WERI-Rb-1 (cell line): ENCODE results near the gene GLT6D1.

ENCODE experiments used
- DNase-seq: peaks from one replicate; pipeline ENCODE4 v3.0.0-alpha.2; 2020
- H3K27ac ChIP-seq: fragments of 250-450 bp; sonication (Bioruptor Pico); 2 replicates; pipeline ENCODE4 v1.5.1; 2020; ENCODE audit warnings: mild to moderate bottlenecking, moderate library complexity
- H3K27me3 ChIP-seq: fragments of 250-450 bp; sonication (Bioruptor Pico); 2 replicates; pipeline ENCODE4 v1.5.1; 2021; ENCODE audit warnings: mild to moderate bottlenecking, low read depth, moderate library complexity; ENCODE audit not compliant: insufficient read depth, severe bottlenecking
- H3K36me3 ChIP-seq: fragments of 250-450 bp; sonication (Bioruptor Pico); 2 replicates; pipeline ENCODE4 v1.5.1; 2020; ENCODE audit warnings: mild to moderate bottlenecking, moderate library complexity
- H3K4me3 ChIP-seq: 2 replicates; pipeline ENCODE4 v1.5.1; 2011; ENCODE audit warnings: low read depth, mild to moderate bottlenecking, control low read depth, low read length
- H3K9me3 ChIP-seq: fragments of 250-450 bp; sonication (Bioruptor Pico); 2 replicates; pipeline ENCODE4 v1.5.1; 2021; ENCODE audit warnings: mild to moderate bottlenecking, moderate library complexity; ENCODE audit not compliant: severe bottlenecking
- TF ChIP-seq, protein P1 (sequence below): IDR thresholded peaks from 2 replicates; pipeline ENCODE4 v1.5.1; 2011; ENCODE audit warnings: low read depth, mild to moderate bottlenecking, control low read depth, inconsistent platforms, low read length

The GLT6D1 gene

DNA sequence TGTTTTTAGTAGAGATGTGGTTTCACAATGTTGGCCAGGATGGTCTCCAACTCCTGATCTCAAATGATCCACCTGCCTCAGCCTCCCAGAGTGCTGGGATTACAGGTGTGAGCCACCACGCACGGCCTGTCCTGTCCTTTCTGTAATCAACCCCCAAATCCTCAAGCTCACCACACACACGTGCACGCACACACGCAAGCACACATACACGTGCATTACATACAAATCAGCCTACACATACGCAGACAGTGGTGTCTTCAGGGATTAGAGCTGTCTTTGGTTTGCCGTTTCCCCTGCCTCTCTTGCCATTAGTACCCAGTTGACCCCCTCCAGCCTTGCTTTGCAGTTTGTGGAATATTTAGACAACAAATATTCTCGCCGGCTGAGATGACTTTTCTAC is 6.5 kb downstream of the GLT6D1 start:
- H3K27me3 ChIP-seq: no peaks in the 10 kb centered on the region
- TF ChIP-seq, protein P1, sequence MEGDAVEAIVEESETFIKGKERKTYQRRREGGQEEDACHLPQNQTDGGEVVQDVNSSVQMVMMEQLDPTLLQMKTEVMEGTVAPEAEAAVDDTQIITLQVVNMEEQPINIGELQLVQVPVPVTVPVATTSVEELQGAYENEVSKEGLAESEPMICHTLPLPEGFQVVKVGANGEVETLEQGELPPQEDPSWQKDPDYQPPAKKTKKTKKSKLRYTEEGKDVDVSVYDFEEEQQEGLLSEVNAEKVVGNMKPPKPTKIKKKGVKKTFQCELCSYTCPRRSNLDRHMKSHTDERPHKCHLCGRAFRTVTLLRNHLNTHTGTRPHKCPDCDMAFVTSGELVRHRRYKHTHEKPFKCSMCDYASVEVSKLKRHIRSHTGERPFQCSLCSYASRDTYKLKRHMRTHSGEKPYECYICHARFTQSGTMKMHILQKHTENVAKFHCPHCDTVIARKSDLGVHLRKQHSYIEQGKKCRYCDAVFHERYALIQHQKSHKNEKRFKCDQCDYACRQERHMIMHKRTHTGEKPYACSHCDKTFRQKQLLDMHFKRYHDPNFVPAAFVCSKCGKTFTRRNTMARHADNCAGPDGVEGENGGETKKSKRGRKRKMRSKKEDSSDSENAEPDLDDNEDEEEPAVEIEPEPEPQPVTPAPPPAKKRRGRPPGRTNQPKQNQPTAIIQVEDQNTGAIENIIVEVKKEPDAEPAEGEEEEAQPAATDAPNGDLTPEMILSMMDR: no peak

DNA sequence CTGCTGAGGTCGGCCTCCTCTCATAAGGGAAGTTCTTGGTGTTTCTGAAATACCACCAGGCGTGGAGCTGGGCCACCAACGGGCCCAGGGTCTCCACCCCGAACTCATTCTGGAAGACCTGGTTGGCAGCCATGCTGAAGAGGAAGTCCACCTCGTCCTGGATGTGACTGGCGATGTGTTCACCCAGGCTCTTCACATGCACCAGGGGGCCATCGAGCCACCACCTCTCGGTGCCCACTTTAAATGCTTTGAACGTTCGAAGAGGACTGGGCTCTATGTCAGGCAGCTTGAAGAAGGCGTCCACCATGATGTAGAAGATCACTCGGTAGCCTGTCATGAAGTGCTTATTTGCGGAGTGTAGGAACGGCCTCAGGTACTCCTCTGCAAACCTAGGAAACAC is 15.1 kb downstream of the GLT6D1 start:
- TF ChIP-seq, protein P1: no peak
- no peaks in the 10 kb centered on the region for H3K9me3 ChIP-seq
- H3K27ac ChIP-seq: no peak overlapping the region
- H3K27me3 ChIP-seq: no peaks in the 10 kb centered on the region
- H3K4me3 ChIP-seq: no peak overlapping the region
- no peak for DNase-seq
- H3K36me3 ChIP-seq: no peaks in the 10 kb centered on the region

More for the DNA sequence above, 6.5 kb downstream of the GLT6D1 start:
- Histone ChIP-seq H3K4me3 (no peak overlapping the region), H3K27ac (no peak overlapping the region), H3K36me3 (no peaks in the 10 kb centered on the region), H3K9me3 (peaks cover 3% of the 10 kb centered on the region)
- DNase-seq: no peak

DNA sequence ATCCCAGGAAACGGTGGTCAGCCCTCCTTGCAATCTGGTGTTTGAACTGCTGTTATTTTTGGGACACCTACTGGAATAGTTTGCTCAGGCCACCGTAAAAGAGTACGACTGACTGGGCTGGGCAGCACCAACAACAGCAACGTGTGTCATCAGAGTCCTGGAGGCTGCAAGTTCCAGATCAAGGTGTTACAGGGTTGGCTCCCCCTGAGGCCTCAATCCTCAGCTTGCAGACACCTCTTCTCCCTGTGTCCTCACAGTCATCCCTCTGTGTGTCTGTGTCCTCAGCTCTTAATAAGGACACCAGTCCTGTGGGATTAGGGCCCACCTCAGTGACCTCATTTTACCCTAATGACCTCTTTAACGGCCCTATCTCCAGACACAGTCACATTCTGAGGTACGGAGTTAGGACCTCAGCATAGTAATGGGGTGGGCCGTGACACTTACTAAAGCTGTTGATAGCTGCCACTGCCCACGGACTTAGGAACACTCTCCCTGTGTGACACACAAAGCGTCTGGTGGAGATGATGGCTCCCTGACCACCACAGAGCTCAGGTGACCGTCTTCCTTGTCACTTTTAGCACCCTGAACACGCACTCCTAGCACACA is 16.8 kb downstream of the GLT6D1 start:
- Histone ChIP-seq H3K4me3 (no peak overlapping the region), H3K36me3 (no peaks in the 10 kb centered on the region), H3K27me3 (no peaks in the 10 kb centered on the region), H3K9me3 (no peaks in the 10 kb centered on the region), H3K27ac (peak overlapping the region; percentile 26; the same call in 1 of the 2 replicates)
- TF ChIP-seq, protein P1: no peak
- peak; percentile 39 for DNase-seq

DNA sequence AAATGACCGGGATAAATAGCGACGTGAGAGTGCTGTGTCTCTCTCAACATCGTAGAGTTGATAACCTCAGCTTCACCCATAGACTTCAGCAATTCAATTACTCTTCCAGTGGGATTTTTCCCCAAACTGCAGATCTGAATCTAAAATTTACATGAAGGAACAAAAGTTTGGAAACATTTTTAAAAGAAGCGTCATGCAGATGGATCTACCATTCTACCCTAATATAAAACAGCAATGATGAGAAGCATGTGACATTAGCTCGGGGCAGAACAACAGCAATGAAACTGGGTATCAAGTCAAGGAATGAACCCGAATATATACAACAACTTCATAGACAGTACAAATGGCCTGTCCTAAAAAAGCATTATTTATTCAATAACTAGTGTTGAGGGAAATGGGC is 18.8 kb downstream of the GLT6D1 start:
- no peak for DNase-seq
- no peaks in the 10 kb centered on the region for H3K36me3 ChIP-seq
- TF ChIP-seq, protein P1: no peak
- H3K9me3 ChIP-seq: no peaks in the 10 kb centered on the region
- no peaks in the 10 kb centered on the region for H3K27me3 ChIP-seq
- H3K4me3 ChIP-seq: no peak overlapping the region
- no peak overlapping the region for H3K27ac ChIP-seq

DNA sequence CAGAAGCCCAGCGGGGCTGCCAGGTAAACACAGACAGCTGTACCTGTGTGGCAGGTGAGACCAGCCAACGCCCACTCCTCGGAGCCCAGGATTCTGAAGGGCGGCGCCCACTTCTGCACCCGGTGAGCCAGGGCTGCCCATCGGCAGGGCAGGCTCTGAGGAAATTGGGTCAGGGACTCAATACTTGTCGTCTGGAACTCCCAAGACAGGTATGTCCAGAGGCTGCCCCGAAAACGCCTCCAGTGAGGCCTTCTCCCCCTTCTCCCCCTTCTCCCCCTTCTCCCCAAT is 19.8 kb downstream of the GLT6D1 start:
- DNase-seq: no peak
- no peak overlapping the region for H3K4me3 ChIP-seq
- TF ChIP-seq, protein P1: no peak
- no peak overlapping the region for H3K27ac ChIP-seq
- H3K9me3 ChIP-seq: no peaks in the 10 kb centered on the region
- H3K27me3 ChIP-seq: no peaks in the 10 kb centered on the region
- no peaks in the 10 kb centered on the region for H3K36me3 ChIP-seq
